ENCODE data around the gene PLA2G4D.

PLA2G4D gene

DNA sequence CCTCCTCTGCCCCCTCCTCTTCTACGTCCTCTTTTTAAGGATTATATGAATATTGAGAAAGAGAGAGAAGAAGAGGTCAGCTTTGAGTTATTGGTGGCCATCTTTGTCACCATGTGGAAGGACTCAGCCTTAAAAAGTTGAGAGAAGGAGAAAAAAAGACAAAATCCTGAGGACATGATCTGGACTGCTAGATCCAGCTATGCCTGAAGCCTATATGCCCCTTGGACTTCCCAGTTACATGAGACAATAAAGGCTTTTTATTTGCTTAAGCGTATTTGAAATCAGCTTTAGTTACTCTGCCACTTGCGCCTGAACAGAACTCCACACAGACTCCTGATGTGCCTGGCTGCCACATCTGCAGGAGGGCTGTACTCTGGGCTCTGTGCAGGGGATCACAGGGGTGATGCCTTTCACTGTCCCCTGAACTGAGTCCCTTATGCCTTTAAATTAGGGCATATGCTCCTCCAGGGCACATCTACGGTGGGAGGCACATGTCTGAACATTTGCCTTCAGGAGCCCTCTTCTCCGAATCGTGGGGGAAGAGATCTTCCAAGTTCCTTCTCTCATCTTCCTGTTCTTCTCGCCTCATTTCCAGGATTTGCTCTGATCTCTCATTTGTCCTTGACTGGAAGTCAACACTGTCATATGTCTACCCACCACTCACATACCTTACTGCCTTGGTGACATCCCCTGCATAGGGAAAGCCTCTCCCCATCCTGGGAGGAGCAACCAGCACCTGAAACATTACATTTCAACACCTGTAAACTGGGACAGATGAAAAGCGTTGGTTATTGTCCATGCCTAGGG is 59.5 kb downstream of the PLA2G4D start:
- H3K9ac ChIP-seq (ENCODE audit: low read depth, low read length): no peak overlapping the region
- H3K4me1 ChIP-seq (ENCODE audit: control insufficient read depth, insufficient read depth, low read length): peaks cover 11% of the 10 kb centered on the region
- no peaks in the 10 kb centered on the region for H3K27me3 ChIP-seq (ENCODE audit: control insufficient read depth, insufficient read depth, low read length)
- H3K4me3 ChIP-seq (ENCODE audit: low read depth, low read length): no peak overlapping the region
- H3K9me3 ChIP-seq (ENCODE audit: control insufficient read depth, insufficient read depth, low read length): no peaks in the 10 kb centered on the region; the same call in 1 of the 2 replicates
- no peaks in the 10 kb centered on the region for H3K36me3 ChIP-seq (ENCODE audit: control insufficient read depth, insufficient read depth, low read length)
- H3K27ac ChIP-seq (ENCODE audit: low read depth, low read length): no peak overlapping the region

DNA sequence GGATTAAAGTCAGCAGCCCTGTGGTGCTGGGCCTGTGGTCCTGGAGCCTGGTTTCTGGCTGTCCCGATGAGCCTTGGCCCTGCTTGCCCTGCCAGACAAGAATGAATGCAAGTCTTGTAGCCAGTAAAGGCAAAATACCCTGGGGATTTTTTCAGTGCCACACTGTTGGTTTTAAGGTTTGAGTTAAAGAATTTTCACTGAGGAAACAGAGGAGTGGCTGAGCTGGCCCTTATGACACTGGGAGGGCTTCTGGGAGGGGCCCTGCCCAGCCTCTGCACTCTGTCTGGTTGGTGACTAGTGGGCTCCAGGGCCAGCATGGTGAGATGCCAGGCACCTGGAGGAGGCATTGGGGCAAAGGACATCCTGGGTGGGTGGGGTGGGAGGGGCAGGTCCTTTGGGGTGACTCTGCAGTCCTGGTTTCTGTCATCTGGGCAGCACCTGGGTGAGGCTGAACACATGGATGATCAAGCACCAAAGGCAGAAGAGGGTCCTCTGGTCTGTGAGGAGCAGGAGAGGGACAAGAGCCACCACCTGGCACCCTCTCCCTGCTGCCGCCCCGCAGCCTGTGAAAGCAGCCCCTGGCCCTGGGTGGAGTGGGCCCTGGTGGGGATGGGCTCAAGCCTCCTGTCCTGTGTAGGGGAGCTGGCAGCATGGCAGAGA is 61.0 kb downstream of the PLA2G4D start:
- Histone ChIP-seq H3K27me3 (ENCODE audit: control insufficient read depth, insufficient read depth, low read length) (no peaks in the 10 kb centered on the region), H3K4me3 (ENCODE audit: low read depth, low read length) (no peak overlapping the region), H3K27ac (ENCODE audit: low read depth, low read length) (no peak overlapping the region), H3K36me3 (ENCODE audit: control insufficient read depth, insufficient read depth, low read length) (no peaks in the 10 kb centered on the region), H3K4me1 (ENCODE audit: control insufficient read depth, insufficient read depth, low read length) (peaks cover 11% of the 10 kb centered on the region), H3K9me3 (ENCODE audit: control insufficient read depth, insufficient read depth, low read length) (no peaks in the 10 kb centered on the region; the same call in 1 of the 2 replicates), H3K9ac (ENCODE audit: low read depth, low read length) (no peak overlapping the region)

DNA sequence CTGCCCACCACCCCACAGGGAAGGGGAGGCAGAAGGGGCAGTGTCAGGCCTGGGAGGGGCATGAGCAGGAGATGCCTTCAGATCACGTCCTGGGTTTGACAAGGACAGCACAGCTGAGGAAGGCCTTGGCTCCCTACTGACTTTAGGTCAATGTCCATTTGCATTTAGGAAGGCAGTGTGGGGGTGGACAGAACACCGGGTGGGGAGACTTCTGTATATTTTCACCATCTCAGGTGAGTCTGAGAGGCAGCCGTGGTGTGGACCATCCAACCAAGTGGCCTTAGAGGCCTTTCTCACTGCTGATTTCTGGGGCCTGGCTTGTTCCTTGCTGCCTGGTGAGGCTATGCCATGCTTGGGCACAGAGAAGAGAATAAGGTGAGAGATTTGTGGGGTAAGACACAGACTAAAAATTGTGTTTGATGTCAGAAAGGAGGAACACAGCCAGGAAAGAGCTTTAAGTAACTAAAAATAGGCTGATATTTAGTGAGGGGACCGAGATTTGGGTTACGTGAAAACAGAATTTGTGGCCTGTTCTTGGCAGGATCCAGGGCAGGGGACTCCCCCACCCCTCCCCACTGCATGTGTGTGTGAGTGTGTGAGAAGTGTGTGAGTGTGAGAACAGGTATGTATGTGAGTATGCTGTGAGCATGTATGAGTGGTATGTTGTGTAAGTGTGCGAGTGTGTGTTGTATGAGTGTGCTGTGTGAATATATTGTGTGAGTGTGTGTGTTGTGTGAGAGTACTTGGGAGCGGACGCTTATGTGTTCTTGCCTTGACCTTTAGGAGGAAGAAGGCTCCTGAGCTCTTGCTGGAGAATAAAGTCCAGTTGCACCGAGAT is 61.8 kb downstream of the PLA2G4D start:
- no peak overlapping the region for H3K27ac ChIP-seq (ENCODE audit: low read depth, low read length)
- no peaks in the 10 kb centered on the region for H3K27me3 ChIP-seq (ENCODE audit: control insufficient read depth, insufficient read depth, low read length)
- H3K9me3 ChIP-seq (ENCODE audit: control insufficient read depth, insufficient read depth, low read length): no peaks in the 10 kb centered on the region
- no peak overlapping the region for H3K9ac ChIP-seq (ENCODE audit: low read depth, low read length)
- peaks cover 11% of the 10 kb centered on the region for H3K4me1 ChIP-seq (ENCODE audit: control insufficient read depth, insufficient read depth, low read length)
- H3K36me3 ChIP-seq (ENCODE audit: control insufficient read depth, insufficient read depth, low read length): no peaks in the 10 kb centered on the region
- H3K4me3 ChIP-seq (ENCODE audit: low read depth, low read length): no peak overlapping the region

DNA sequence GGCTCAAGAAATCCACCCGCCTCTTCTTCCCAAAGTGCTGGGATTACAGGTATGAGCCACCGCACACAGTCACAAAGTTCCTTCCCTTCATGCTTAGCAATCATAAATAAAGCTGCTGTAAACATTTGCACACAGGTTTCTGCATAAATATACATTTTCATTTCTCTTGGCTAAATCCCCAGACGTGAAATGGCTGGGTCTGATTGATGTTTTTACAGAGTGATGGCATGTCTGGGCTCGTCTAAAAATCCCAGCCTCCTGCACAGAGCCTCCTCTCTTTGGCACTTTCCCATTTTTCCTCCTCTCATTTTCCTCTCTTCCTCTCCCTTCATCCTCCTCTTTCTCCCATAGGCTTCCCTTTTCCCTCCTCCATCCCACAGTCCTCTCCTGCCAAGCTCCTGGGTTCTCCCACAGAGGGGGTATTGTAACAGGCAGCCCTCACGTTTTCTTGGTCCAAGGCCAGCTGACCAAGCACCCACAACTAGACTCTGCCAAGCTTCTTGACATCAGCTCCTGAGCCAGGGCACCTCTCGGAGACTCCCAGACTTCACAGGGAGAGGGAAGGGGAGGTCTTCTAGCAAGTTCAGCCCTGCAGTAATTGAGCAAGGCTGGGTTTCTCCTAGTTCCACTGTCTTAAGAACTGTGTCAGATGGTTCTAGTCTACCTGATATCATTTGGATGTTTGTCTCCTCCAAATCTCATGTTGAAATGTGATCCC is 63.0 kb downstream of the PLA2G4D start:
- Histone ChIP-seq H3K4me3 (ENCODE audit: low read depth, low read length) (no peak overlapping the region), H3K36me3 (ENCODE audit: control insufficient read depth, insufficient read depth, low read length) (no peaks in the 10 kb centered on the region), H3K4me1 (ENCODE audit: control insufficient read depth, insufficient read depth, low read length) (peaks cover 11% of the 10 kb centered on the region), H3K27ac (ENCODE audit: low read depth, low read length) (no peak overlapping the region), H3K27me3 (ENCODE audit: control insufficient read depth, insufficient read depth, low read length) (no peaks in the 10 kb centered on the region), H3K9me3 (ENCODE audit: control insufficient read depth, insufficient read depth, low read length) (no peaks in the 10 kb centered on the region), H3K9ac (ENCODE audit: low read depth, low read length) (no peak overlapping the region)

DNA sequence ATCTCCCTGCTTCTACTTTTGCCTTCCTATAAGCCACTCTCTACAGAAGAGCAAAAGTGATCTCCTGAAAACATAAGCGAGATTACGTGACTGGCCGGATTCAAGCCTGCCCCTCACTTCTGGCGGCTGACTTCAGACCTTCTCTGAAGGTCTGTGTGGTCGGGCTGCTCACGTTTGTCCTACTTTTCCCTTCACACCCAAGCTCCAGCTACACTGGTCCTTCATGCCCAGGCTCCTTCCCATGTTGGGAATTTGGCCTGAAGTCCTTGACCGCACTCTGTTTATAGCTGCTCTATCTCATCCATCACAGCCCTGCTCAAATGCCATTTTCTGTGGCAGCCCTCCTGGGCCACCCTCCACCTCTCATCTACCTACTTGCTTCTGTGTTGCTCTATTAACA is 66.8 kb downstream of the PLA2G4D start:
- Histone ChIP-seq H3K27me3 (ENCODE audit: control insufficient read depth, insufficient read depth, low read length) (no peaks in the 10 kb centered on the region), H3K4me3 (ENCODE audit: low read depth, low read length) (no peak overlapping the region), H3K9ac (ENCODE audit: low read depth, low read length) (no peak overlapping the region), H3K4me1 (ENCODE audit: control insufficient read depth, insufficient read depth, low read length) (no peaks in the 10 kb centered on the region), H3K36me3 (ENCODE audit: control insufficient read depth, insufficient read depth, low read length) (no peaks in the 10 kb centered on the region), H3K9me3 (ENCODE audit: control insufficient read depth, insufficient read depth, low read length) (peaks cover 22% of the 10 kb centered on the region), H3K27ac (ENCODE audit: low read depth, low read length) (no peak overlapping the region)

DNA sequence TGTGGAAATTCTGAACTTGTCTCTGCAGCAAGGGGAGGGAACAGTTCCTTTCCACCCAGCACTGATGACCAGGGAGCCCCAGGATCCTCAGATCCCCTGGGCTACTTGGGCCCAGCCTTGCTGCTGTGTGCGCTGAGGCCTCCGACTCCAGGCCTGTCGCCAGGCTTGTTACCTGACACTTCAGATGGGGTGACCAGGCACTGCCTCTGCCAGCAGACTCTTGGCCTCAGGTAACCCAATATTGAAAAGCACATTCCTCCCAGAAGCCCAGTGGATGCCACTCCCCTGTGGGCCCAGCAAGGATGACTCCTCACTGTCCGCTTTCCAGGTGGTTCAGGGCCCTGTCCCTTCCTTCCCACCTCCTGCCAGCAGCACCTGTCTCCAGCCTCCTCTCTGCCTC is 70.1 kb downstream of the PLA2G4D start:
- no peak overlapping the region for H3K27ac ChIP-seq (ENCODE audit: low read depth, low read length)
- no peaks in the 10 kb centered on the region for H3K27me3 ChIP-seq (ENCODE audit: control insufficient read depth, insufficient read depth, low read length)
- no peaks in the 10 kb centered on the region for H3K36me3 ChIP-seq (ENCODE audit: control insufficient read depth, insufficient read depth, low read length)
- H3K9ac ChIP-seq (ENCODE audit: low read depth, low read length): no peak overlapping the region
- H3K9me3 ChIP-seq (ENCODE audit: control insufficient read depth, insufficient read depth, low read length): peaks cover 30% of the 10 kb centered on the region
- H3K4me1 ChIP-seq (ENCODE audit: control insufficient read depth, insufficient read depth, low read length): no peaks in the 10 kb centered on the region
- no peak overlapping the region for H3K4me3 ChIP-seq (ENCODE audit: low read depth, low read length)

DNA sequence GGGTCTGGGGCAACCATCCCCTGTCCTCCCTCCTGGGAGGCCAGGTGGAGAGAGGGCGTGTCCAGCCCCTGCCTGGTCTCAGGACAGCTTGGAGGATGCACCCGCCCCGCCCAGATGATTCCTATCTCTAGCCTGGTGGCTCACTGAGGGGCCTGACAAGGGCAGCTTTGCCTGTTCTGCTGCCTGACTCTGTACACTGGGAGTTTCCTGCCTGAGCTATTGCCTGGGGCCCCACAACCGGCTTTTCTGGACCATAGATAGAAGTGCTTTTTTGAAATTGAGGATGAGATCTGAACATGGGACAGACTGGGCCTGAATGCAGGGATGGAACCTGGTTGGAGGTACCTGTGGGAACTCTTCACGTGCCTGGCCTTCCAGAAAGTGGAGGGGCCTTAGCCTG is 72.8 kb downstream of the PLA2G4D start:
- Histone ChIP-seq H3K9ac (ENCODE audit: low read depth, low read length) (no peak overlapping the region), H3K27ac (ENCODE audit: low read depth, low read length) (no peak overlapping the region), H3K4me3 (ENCODE audit: low read depth, low read length) (no peak overlapping the region), H3K36me3 (ENCODE audit: control insufficient read depth, insufficient read depth, low read length) (no peaks in the 10 kb centered on the region), H3K9me3 (ENCODE audit: control insufficient read depth, insufficient read depth, low read length) (peaks cover 30% of the 10 kb centered on the region), H3K4me1 (ENCODE audit: control insufficient read depth, insufficient read depth, low read length) (no peaks in the 10 kb centered on the region), H3K27me3 (ENCODE audit: control insufficient read depth, insufficient read depth, low read length) (no peaks in the 10 kb centered on the region)

DNA sequence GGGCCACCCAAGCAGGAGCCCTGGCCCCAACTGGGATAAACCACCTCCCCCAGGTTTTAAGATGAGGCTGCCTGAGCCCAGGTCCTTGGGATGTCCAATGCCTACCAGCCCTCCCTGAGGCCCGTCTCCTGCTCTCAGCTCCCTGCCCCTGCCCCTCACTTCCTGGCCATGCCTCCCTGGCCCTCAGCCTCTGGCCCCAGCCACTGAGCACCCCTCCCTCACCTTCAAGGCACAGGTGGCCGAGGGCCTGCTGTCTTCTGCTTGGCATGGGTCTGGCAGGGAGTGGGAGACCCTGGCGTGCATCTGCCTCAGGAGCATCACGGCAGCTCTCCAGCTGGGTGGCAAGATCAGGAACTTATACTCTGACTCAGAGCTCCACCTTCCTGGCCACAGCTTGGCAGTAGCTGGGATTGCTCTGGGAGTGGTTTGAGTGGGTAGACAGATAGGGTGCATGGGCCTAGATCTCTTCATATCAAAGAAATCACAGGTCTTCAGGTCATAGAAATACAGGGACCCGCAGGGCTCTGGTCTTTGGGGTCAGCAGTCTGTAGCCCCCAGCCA is 73.6 kb downstream of the PLA2G4D start, which contains the start of gene PLA2G4E:
Gene PLA2G4E, minus strand, starts transcription at position 330 of the 561 bp plus-strand sequence. Its CDS starts 12 bp downstream, at position 318.
- Histone ChIP-seq H3K36me3 (ENCODE audit: control insufficient read depth, insufficient read depth, low read length) (no peaks in the 10 kb centered on the region), H3K4me3 (ENCODE audit: low read depth, low read length) (no peak within 1 kb of the TSS), H3K4me1 (ENCODE audit: control insufficient read depth, insufficient read depth, low read length) (no peaks in the 10 kb centered on the region), H3K9me3 (ENCODE audit: control insufficient read depth, insufficient read depth, low read length) (peaks cover 30% of the 10 kb centered on the region), H3K27me3 (ENCODE audit: control insufficient read depth, insufficient read depth, low read length) (no peaks in the 10 kb centered on the region), H3K27ac (ENCODE audit: low read depth, low read length) (no peak within 1 kb of the TSS), H3K9ac (ENCODE audit: low read depth, low read length) (no peak within 1 kb of the TSS)

DNA sequence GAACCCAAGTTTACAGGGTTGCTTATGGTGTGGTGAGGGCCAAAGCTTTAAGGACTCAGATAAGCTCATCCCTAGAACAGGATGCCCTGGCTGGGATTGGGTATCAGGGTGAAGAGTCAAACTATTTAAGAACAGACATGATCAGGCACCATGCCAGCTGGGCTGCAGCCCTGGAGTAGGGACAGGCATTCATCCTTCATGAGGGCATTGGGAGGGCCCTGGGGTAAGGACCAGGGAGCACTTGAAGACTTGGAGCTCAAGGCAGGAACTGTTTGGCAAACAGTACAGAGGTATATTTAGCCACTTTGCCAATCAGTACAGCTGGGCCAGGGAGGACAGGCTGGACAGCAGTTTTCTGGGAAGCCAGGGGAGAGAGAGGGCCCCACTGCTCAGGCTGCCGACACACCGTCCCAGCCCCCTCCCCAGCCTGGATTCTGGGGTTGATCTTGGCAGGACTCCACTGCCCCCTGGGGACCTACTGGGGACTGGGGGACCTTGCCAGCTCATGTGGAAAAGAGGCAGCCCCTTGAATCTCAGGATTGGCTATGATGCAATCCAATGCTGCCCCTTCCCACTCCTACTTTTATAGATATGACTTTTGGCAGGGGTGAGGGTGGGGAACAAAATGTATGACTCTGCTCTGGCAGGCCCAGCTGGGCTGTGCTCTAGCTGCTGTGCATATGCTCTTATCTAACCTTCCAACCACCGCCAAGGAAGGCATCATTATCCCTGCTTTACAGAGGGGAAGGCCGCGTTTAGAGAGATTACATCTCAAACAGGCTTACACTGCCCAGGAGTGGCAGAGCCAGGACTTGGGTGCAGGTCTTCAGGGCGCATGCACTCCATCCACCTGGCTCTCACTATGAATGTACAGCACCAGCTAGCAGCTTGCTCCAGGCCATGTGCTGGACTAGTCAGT is 75.8 kb downstream of the PLA2G4D start:
- Histone ChIP-seq H3K36me3 (ENCODE audit: control insufficient read depth, insufficient read depth, low read length) (no peaks in the 10 kb centered on the region), H3K27me3 (ENCODE audit: control insufficient read depth, insufficient read depth, low read length) (no peaks in the 10 kb centered on the region), H3K9me3 (ENCODE audit: control insufficient read depth, insufficient read depth, low read length) (peaks cover 16% of the 10 kb centered on the region), H3K4me3 (ENCODE audit: low read depth, low read length) (no peak overlapping the region), H3K9ac (ENCODE audit: low read depth, low read length) (no peak overlapping the region), H3K27ac (ENCODE audit: low read depth, low read length) (no peak overlapping the region), H3K4me1 (ENCODE audit: control insufficient read depth, insufficient read depth, low read length) (no peaks in the 10 kb centered on the region)

All from HUES48 (cell line).